B cell (primary cell): ENCODE measurements around the gene RGS14. TPM values are rescaled to one million over a fixed set of nuclear protein-coding genes. Genes with fewer than 3 reads are reported as not detected.
A peak's percentile ranks its signal among the peaks of the same experiment; 100 is the strongest.

Experiments
- ATAC-seq: fragments of 200-7000 bp; cut with Tn5 transposase; one replicate; pipeline ENCODE4 v1.10.0; 2021; ENCODE audit warnings: low read depth, mild to moderate bottlenecking, moderate number of reproducible peaks, moderate library complexity
- CTCF ChIA-PET: fragments of 350-600 bp; sonication (Branson Sonifier 250); formaldehyde crosslinking; loops from one replicate; lab custom pipeline; 2021; ENCODE audit warnings: antibody characterized with exemption, inconsistent platforms; lab: Charles Lee
- POLR2A ChIA-PET: fragments of 350-600 bp; sonication (Branson Sonifier 250); formaldehyde crosslinking; loops from one replicate; lab custom pipeline; 2021; ENCODE audit warnings: antibody characterized with exemption; lab: Charles Lee
- DNase-seq: peaks from one replicate; pipeline ENCODE4 v3.0.0; 2013
- H2AFZ ChIP-seq: 2 replicates; pipeline ENCODE4 v1.6.1; 2012; ENCODE audit warnings: mild to moderate bottlenecking, low read depth, low read length; ENCODE audit not compliant: insufficient read depth, poor library complexity, severe bottlenecking
- H3K27ac ChIP-seq, 2 donors: 1 replicate in 1 of 2; 2 replicates in 1 of 2; pipeline ENCODE4 v1.5.1; 2012 to 2013; ENCODE audit warnings: low read length in 2 of 2, mild to moderate bottlenecking in 2 of 2, moderate library complexity in 1 of 2
- H3K27me3 ChIP-seq, 4 experiments: fragments of 200-600 bp in 1 of 4; sonication (generic) in 1 of 4; replicated peaks in 1 of 4; 1 replicate in 2 of 4; 2 replicates in 2 of 4; pipeline versions ENCODE4 v1.6.1 to v1.7.0; 2013 to 2016; ENCODE audit warnings: low read length in 3 of 4, mild to moderate bottlenecking in 2 of 4, mixed read lengths in 1 of 4, moderate library complexity in 1 of 4; ENCODE audit not compliant: insufficient read depth in 4 of 4, control insufficient read depth in 3 of 4; ENCODE audit errors: control extremely low read depth in 1 of 4
- H3K36me3 ChIP-seq, 2 experiments: replicated peaks in 1 of 2; 1 replicate in 1 of 2; 2 replicates in 1 of 2; pipeline versions ENCODE4 v1.6.1 to v1.7.1; 2013; ENCODE audit warnings: low read length in 1 of 2; ENCODE audit not compliant: insufficient read depth in 2 of 2, control insufficient read depth in 1 of 2; ENCODE audit errors: control extremely low read depth in 1 of 2, extremely low read depth in 1 of 2
- H3K4me1 ChIP-seq, 2 donors: fragments of 200-600 bp in 1 of 2; sonication (generic) in 1 of 2; 1 replicate in 1 of 2; 2 replicates in 1 of 2; pipeline versions ENCODE4 v1.5.1 to v1.6.1; 2013 to 2017; ENCODE audit warnings: low read length in 2 of 2; ENCODE audit not compliant: control insufficient read depth in 2 of 2, insufficient read depth in 2 of 2
- H3K4me2 ChIP-seq: replicated peaks from 2 replicates; pipeline ENCODE3; 2012; ENCODE audit warnings: mild to moderate bottlenecking, low read depth, low read length; ENCODE audit not compliant: poor library complexity, severe bottlenecking
- H3K4me3 ChIP-seq, 5 experiments: fragments of 200-600 bp in 1 of 5; sonication (generic) in 1 of 5; 1 replicate in 3 of 5; 2 replicates in 2 of 5; pipeline versions ENCODE4 v1.5.1 to v1.7.0; 2011 to 2016; ENCODE audit warnings: low read length in 4 of 5, mild to moderate bottlenecking in 4 of 5, low read depth in 2 of 5, control low read depth in 1 of 5, moderate library complexity in 1 of 5; ENCODE audit not compliant: insufficient read depth in 1 of 5; ENCODE audit errors: control extremely low read depth in 1 of 5, extremely low read depth in 1 of 5
- H3K79me2 ChIP-seq: fragments of 200-600 bp; sonication (generic); one replicate; pipeline ENCODE4 v1.6.0; 2016; ENCODE audit warnings: low read length; ENCODE audit not compliant: control insufficient read depth, insufficient read depth
- H3K9ac ChIP-seq: fragments of 200-600 bp; sonication (generic); 2 replicates; pipeline ENCODE4 v1.6.1; 2017; ENCODE audit warnings: mild to moderate bottlenecking, low read length, moderate library complexity
- H3K9me3 ChIP-seq, 3 donors: one replicate each; pipeline versions ENCODE4 v1.6.1 to v1.7.1; 2013; ENCODE audit warnings: low read length in 2 of 3; ENCODE audit not compliant: control insufficient read depth in 2 of 3, insufficient read depth in 1 of 3; ENCODE audit errors: control extremely low read depth in 1 of 3
- H4K20me1 ChIP-seq: 2 replicates; pipeline ENCODE4 v1.6.0; 2012; ENCODE audit warnings: mild to moderate bottlenecking, low read length; ENCODE audit not compliant: insufficient read depth, control insufficient read depth, poor library complexity, severe bottlenecking
- H3K27ac Mint-ChIP-seq: one replicate; pipeline ENCODE4 v1.8.0; 2021; ENCODE audit warnings: mixed read lengths
- H3K27me3 Mint-ChIP-seq: one replicate; pipeline ENCODE4 v1.8.0; 2021; ENCODE audit warnings: mixed read lengths
- H3K4me1 Mint-ChIP-seq: one replicate; pipeline ENCODE4 v1.8.0; 2021; ENCODE audit warnings: mixed read lengths
- H3K4me3 Mint-ChIP-seq: one replicate; pipeline ENCODE4 v1.8.0; 2021; ENCODE audit warnings: mixed read lengths
- H3K9me3 Mint-ChIP-seq: one replicate; pipeline ENCODE4 v1.8.0; 2022; ENCODE audit warnings: mixed read lengths; ENCODE audit not compliant: insufficient read depth
- CTCF ChIP-seq: fragments of 200-600 bp; IDR thresholded peaks from one replicate; pipeline ENCODE4 v1.8.0; 2022; ENCODE audit warnings: antibody characterized with exemption, mild to moderate bottlenecking
- EZH2 ChIP-seq: IDR thresholded peaks from 2 replicates; pipeline ENCODE4 v1.6.1; 2012; ENCODE audit warnings: borderline replicate concordance, low read depth, mild to moderate bottlenecking, moderate library complexity, low read length; ENCODE audit not compliant: insufficient read depth, poor library complexity, severe bottlenecking
- WGBS: methylation state at CpG from one replicate; pipeline ENCODE4 v1.1.5; 2013; ENCODE audit warnings: missing lambda C conversion rate; ENCODE audit not compliant: insufficient coverage; 5-methylcytosine and 5-hydroxymethylcytosine counted together
- intact Hi-C: fragments of 100-400 bp; cut with micrococcal nuclease; formaldehyde crosslinking; loops from one replicate; pipeline ENCODE4 v1.10.0; 2022
- polyA plus RNA-seq: library from polyadenylated mRNA; depleted of rRNA; stranded (reverse); fragments of >200 nt; gene quantifications from 2 replicates; pipeline ENCODE4 v1.2.3, GENCODE V29; 2012
- total RNA-seq, 2 donors: library from RNA; stranded (reverse); fragments of 120-200 nt in 1 of 2; gene quantifications; 1 replicate in 1 of 2; 2 replicates in 1 of 2; pipeline versions ENCODE4 v1.2.3 to v1.2.4, GENCODE V29; 2013 to 2022

RGS14 gene
- total and polyA plus RNA-seq, 2 donors (not counting 1 experiment from before 2014, with no cell fraction given): 85.8 to 184 TPM

- H3K4me1 Mint-ChIP-seq: peaks cover 19% of the 10 kb centered on the region
- Histone ChIP-seq H3K36me3 (peaks cover 4 to 25% of the 10 kb centered on the region in 2 experiments), H3K9me3 (no peaks in the 10 kb centered on the region), H3K27me3 (no peaks in the 10 kb centered on the region), H3K9ac (no peak overlapping the region), H3K4me1 (peaks cover 16 to 20% of the 10 kb centered on the region in 2 donors), H3K4me2 (no peak overlapping the region), H3K4me3 (no peak overlapping the region), H3K79me2 (peaks cover 9% of the 10 kb centered on the region), H3K27ac (no peak overlapping the region), H4K20me1 (peaks cover 15% of the 10 kb centered on the region), H2AFZ (no peak overlapping the region)
- DNase-seq: no peak
- H3K27me3 Mint-ChIP-seq: no peaks in the 10 kb centered on the region
- 71% methylated on average over 24 of the region's 28 CpGs for WGBS
- ATAC-seq: no peak
- CTCF ChIA-PET: interaction anchor here (0.9 to 2.1 kb wide), 6 partner anchors 9 to 214 kb away, joined by 3 to 6 read pairs (median 4); no protein-coding TSS in a partner anchor
- H3K27ac Mint-ChIP-seq: peak overlapping the region; percentile 51
- POLR2A ChIA-PET: no interaction called here
- intact Hi-C loops: no loop called here
- no peaks in the 10 kb centered on the region for H3K9me3 Mint-ChIP-seq
- no peak overlapping the region for H3K4me3 Mint-ChIP-seq
- no peak for TF ChIP-seq EZH2
- TF ChIP-seq CTCF: no peak
These were observed 29.9 kb upstream of the RGS14 start for GRCh38 chr5:177327539-177328522.
